PC-9 (cell line): ENCODE data around the gene CAAP1. TPM values are rescaled to one million over a fixed set of nuclear protein-coding genes. Genes with fewer than 3 reads are reported as not detected.

Experiments
- BruUV-seq: library from RNA; stranded (reverse); fragments of 400-500 nt; replicated peaks from 2 replicates; lab custom pipeline; 2021; lab: Mats Ljungman, UMichigan
- CTCF ChIA-PET: fragments of 300-600 bp; sonication (Branson Sonifier 250); formaldehyde crosslinking; loops from one replicate; lab custom pipeline; 2022; ENCODE audit warnings: antibody characterized with exemption; lab: Charles Lee
- POLR2A ChIA-PET: fragments of 300-600 bp; sonication (Branson Sonifier 250); formaldehyde crosslinking; loops from one replicate; lab custom pipeline; 2022; ENCODE audit warnings: antibody characterized with exemption; ENCODE audit not compliant: unreplicated experiment; lab: Charles Lee
- DNase-seq, 2 experiments: peaks; one replicate each; pipeline versions ENCODE4 v3.0.0 to v3.0.0-alpha.2; 2015 to 2022; ENCODE audit warnings: mixed read lengths in 1 of 2
- H2AFZ ChIP-seq: fragments of 200-600 bp; sonication (generic); 2 replicates; pipeline ENCODE4 v1.8.1; 2017; ENCODE audit warnings: antibody characterized with exemption
- H3F3A ChIP-seq: fragments of 200-600 bp; sonication (generic); 2 replicates; pipeline ENCODE4 v1.8.1; 2017; ENCODE audit warnings: antibody characterized with exemption, mild to moderate bottlenecking, low read depth; ENCODE audit not compliant: insufficient read depth
- H3K27ac ChIP-seq: fragments of 200-600 bp; sonication (generic); 2 replicates; pipeline ENCODE4 v1.6.1; 2016; ENCODE audit warnings: mixed run types
- H3K27me3 ChIP-seq: fragments of 200-600 bp; sonication (generic); 2 replicates; pipeline ENCODE4 v1.6.1; 2016; ENCODE audit warnings: low read depth, mixed run types; ENCODE audit not compliant: insufficient read depth
- H3K36me3 ChIP-seq: fragments of 200-600 bp; sonication (generic); 2 replicates; pipeline ENCODE4 v1.6.1; 2016; ENCODE audit warnings: low read depth, mixed run types
- H3K4me1 ChIP-seq: fragments of 200-600 bp; sonication (generic); replicated peaks from 2 replicates; pipeline ENCODE4 v1.6.1; 2016; ENCODE audit warnings: mixed run types; ENCODE audit not compliant: insufficient read depth
- H3K4me2 ChIP-seq: fragments of 200-600 bp; sonication (generic); 2 replicates; pipeline ENCODE4 v1.6.1; 2017; ENCODE audit warnings: mixed run types
- H3K4me3 ChIP-seq: fragments of 200-600 bp; sonication (generic); 2 replicates; pipeline ENCODE4 v1.6.1; 2016; ENCODE audit warnings: mixed run types
- H3K79me2 ChIP-seq: fragments of 200-600 bp; sonication (generic); 2 replicates; pipeline ENCODE4 v1.6.1; 2017; ENCODE audit warnings: low read depth, mixed run types
- H3K9me2 ChIP-seq: fragments of 200-600 bp; sonication (generic); 2 replicates; pipeline ENCODE4 v1.8.1; 2017; ENCODE audit warnings: mild to moderate bottlenecking; ENCODE audit not compliant: insufficient read depth
- H3K9me3 ChIP-seq: fragments of 200-600 bp; sonication (generic); 2 replicates; pipeline ENCODE4 v1.8.1; 2016; ENCODE audit warnings: low read depth; ENCODE audit not compliant: insufficient read depth
- H4K20me1 ChIP-seq: fragments of 200-600 bp; sonication (generic); 2 replicates; pipeline ENCODE4 v1.8.1; 2017; ENCODE audit not compliant: insufficient read depth
- CTCF ChIP-seq: fragments of 200-600 bp; sonication (generic); conservative IDR thresholded peaks from 2 replicates; pipeline ENCODE4 v1.6.1; 2017; ENCODE audit warnings: mixed run types, antibody characterized with exemption, mild to moderate bottlenecking, moderate library complexity
- EZH2 ChIP-seq: fragments of 200-600 bp; sonication (generic); IDR thresholded peaks from 2 replicates; pipeline ENCODE4 v1.8.0; 2017; ENCODE audit warnings: antibody characterized with exemption, low read depth
- intact Hi-C: fragments of 100-400 bp; cut with micrococcal nuclease; formaldehyde crosslinking; loops from one replicate; pipeline ENCODE4 v1.10.0; 2022; ENCODE audit not compliant: unreplicated experiment
- total RNA-seq: library from RNA; stranded (reverse); gene quantifications from 2 replicates; pipeline ENCODE4 v1.2.3, GENCODE V29; 2021

Gene CAAP1
- total RNA-seq, 1 experiment from 2014 or later: 12.1 TPM

GRCh38 chr9:26893030-26893676, 551 bp upstream of the CAAP1 start:
- Histone ChIP-seq H3K27ac (peak overlapping the region; percentile 96), H3K4me3 (peak overlapping the region; percentile 98), H3K4me1 (no peaks in the 10 kb centered on the region), H2AFZ (peak overlapping the region; percentile 99), H3K9me3 (no peaks in the 10 kb centered on the region), H3K4me2 (peak overlapping the region; percentile 80), H3F3A (peaks cover 10% of the 10 kb centered on the region), H4K20me1 (no peaks in the 10 kb centered on the region), H3K36me3 (no peaks in the 10 kb centered on the region), H3K27me3 (no peaks in the 10 kb centered on the region), H3K9me2 (no peaks in the 10 kb centered on the region), H3K79me2 (peaks cover 38% of the 10 kb centered on the region)
- BruUV-seq: TSS peak; percentile 97
- POLR2A ChIA-PET: no interaction called here
- intact Hi-C loops: no loop called here
- no peak for DNase-seq
- CTCF ChIA-PET: no interaction called here
- no peak for TF ChIP-seq CTCF
- no peak for TF ChIP-seq EZH2

GRCh38 chr9:26891726-26892125, 876 bp downstream of the CAAP1 start:
- no peaks in the 10 kb centered on the region for H3K4me1 ChIP-seq
- peaks cover 50% of the 10 kb centered on the region for H3K79me2 ChIP-seq
- intact Hi-C loops: loop anchor here (1.0 kb wide), 1 partner anchor 56 kb away; the partner anchor contains the start of gene PLAA
- peaks cover 10% of the 10 kb centered on the region for H3F3A ChIP-seq
- H3K9me3 ChIP-seq: no peaks in the 10 kb centered on the region
- DNase-seq: no peak
- BruUV-seq: TSS peak; percentile 32
- peak overlapping the region; percentile 96 for H3K27ac ChIP-seq
- H4K20me1 ChIP-seq: no peaks in the 10 kb centered on the region
- POLR2A ChIA-PET: interaction anchor here (0.6 to 0.9 kb wide), 4 partner anchors 53 to 909 kb away, joined by 3 to 6 read pairs (median 4); no protein-coding TSS in a partner anchor
- peak overlapping the region; percentile 98 for H3K4me3 ChIP-seq
- CTCF ChIA-PET: no interaction called here
- TF ChIP-seq EZH2 (no peak), CTCF (no peak)
- H3K36me3 ChIP-seq: no peaks in the 10 kb centered on the region
- no peaks in the 10 kb centered on the region for H3K27me3 ChIP-seq
- no peaks in the 10 kb centered on the region for H3K9me2 ChIP-seq
- H2AFZ ChIP-seq: peak overlapping the region; percentile 99
- H3K4me2 ChIP-seq: peak overlapping the region; percentile 80

- no peak overlapping the region for H3K27ac ChIP-seq
- no peak overlapping the region for H3K4me3 ChIP-seq
- DNase-seq: no peak
- no TSS peak for BruUV-seq
- ChIA-PET CTCF (no interaction called here), POLR2A (no interaction called here)
- no peaks in the 10 kb centered on the region for H3K9me3 ChIP-seq
- H3K79me2 ChIP-seq: peaks cover 57% of the 10 kb centered on the region
- TF ChIP-seq EZH2: no peak
- TF ChIP-seq CTCF: no peak
- intact Hi-C loops: no loop called here
- H3K9me2 ChIP-seq: no peaks in the 10 kb centered on the region
- H3K36me3 ChIP-seq: no peaks in the 10 kb centered on the region
- H3F3A ChIP-seq: peaks cover 10% of the 10 kb centered on the region
- H4K20me1 ChIP-seq: no peaks in the 10 kb centered on the region
- no peak overlapping the region for H2AFZ ChIP-seq
- no peaks in the 10 kb centered on the region for H3K27me3 ChIP-seq
- no peaks in the 10 kb centered on the region for H3K4me1 ChIP-seq
- no peak overlapping the region for H3K4me2 ChIP-seq
Measured at GRCh38 chr9:26888271-26888670, 4.3 kb downstream of the CAAP1 start.
